SH-SY5Y (cell line): ENCODE results near the gene JAKMIP1.

Source experiments
- GATA2 ChIP-seq: IDR thresholded peaks from 2 replicates; pipeline ENCODE4 v1.6.1; 2011; ENCODE audit warnings: mild to moderate bottlenecking, low read depth, low read length
- GATA3 ChIP-seq: IDR thresholded peaks from 2 replicates; pipeline ENCODE4 v1.6.1; 2011; ENCODE audit warnings: low read depth, mild to moderate bottlenecking, low read length, moderate library complexity

DNA sequence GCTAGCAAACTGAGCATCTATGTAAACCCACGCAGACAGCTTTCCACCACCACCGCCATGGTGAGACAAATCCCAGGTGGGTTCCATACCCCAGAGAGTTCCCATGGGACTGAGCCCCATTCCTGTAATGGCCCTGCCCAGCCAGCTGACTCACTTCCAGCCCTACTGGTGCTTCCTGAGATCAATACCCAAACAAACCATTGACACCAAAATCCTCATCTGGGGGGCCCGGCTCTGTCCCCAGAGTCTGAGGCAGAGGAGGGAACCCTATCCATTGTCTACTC is 30.1 kb upstream of the JAKMIP1 start:
- TF ChIP-seq GATA2 (no peak), GATA3 (no peak)
